ENCODE measurements around the gene MYCBP.

Gene MYCBP

DNA sequence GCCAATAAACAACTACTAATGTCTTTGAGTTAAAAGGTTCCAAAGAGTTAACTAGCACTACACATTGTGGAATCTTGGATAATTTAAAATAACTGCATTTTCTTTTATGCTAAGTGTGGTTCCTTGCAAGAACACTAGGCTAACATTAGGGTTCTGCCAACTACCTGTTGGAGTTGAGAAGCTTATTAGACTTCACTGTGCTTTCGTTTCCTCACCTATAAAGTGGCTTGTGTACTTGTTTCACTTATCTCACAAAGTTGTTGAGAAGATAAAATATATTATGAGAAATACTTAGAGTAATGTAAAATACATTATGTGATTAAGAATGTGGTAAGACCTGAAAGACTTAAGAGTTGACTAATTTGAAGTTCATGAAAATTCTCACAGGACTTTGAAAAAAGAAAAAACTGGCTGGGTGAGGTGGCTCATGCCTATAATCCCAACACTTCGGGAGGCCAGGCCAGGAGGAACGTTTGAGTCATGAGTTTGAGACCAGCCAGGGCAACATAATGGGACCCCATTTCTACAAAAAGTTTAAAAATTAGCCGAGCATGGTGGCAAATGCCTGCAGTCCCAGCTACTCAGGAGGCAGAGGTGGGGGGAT lies 7.9 kb downstream of the MYCBP start:
- Histone ChIP-seq H3K9me3 (no peaks in the 10 kb centered on the region), H3K36me3 (no peaks in the 10 kb centered on the region), H3K4me1 (no peaks in the 10 kb centered on the region), H3K27me3 (no peaks in the 10 kb centered on the region), H3K4me3 (ENCODE audit: low read depth, low read length) (no peak overlapping the region)
- no peak for TF ChIP-seq CTCF (IDR thresholded peaks at IDR 0.05; ENCODE audit: low read depth, low read length)
- DNase-seq: no peak

DNA sequence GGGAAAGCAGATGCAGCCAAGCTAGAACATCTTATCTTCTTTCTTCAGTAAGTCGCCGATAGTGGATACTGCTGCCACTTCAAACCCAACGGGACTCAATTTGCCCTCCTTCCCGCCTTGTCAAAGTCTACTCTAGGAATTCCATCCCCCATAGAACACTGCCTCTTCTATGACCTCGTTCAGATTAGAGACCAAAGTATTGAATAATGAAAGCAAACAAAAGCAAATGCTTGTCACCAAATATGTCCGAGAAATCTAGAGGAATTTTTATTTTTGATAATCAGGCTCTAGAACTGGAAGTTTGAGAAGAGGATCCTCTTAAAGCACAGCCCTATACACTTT lies 12.7 kb downstream of the MYCBP start:
- no peaks in the 10 kb centered on the region for H3K4me1 ChIP-seq
- no peaks in the 10 kb centered on the region for H3K27me3 ChIP-seq

DNA sequence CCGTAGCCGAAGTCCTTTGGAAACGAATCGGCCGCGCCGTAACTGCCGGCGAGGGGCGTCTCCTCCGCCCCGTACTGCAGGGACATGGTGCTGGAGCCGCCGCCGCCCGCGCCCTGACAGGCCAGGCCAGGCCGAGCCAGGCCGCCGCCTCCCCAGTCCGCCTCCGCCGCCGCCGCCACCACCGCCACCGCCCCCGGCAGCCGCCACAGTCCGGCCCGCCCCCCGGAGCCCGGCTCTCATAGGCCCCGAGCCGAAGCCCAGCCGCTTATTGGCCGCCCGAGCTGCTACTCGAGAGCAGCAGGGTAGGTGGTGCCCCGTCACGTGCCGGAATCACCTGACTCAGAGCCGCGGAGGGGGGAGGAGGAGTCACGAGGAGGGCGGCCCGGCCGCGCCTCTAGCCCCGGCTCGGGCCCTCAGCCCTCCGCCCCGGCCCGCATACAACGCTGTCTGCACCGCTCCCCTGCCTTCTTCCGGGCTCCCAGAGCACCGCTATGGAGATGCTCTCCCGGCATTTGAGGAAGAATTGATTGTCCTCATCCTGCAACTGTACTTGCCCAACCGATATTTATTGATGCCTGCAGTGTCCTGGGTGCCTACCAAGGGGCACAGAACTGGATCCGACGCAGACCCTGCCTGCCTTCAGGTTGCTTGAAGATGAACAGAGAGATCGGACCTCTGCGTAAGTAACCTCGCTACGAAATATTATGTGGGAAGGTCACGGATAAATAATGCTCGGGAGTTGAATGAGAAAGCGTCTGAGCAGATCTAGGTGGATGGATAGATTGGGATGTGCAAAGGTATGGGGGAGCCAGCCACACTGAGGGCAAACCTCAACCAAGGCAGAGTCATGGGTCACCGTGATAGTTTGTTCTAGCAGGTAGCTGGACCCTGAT lies 13.3 kb downstream of the MYCBP start, which contains the start of gene RRAGC:
RRAGC (minus strand) TSS at position 212 of the 893 bp plus-strand sequence; CDS start at position 86, 126 bp downstream.
- H3K4me1 ChIP-seq: no peaks in the 10 kb centered on the region
- H3K9me3 ChIP-seq: no peaks in the 10 kb centered on the region
- no peaks in the 10 kb centered on the region for H3K27me3 ChIP-seq
- no peak for TF ChIP-seq CTCF (IDR thresholded peaks at IDR 0.05; ENCODE audit: low read depth, low read length)
- H3K4me3 ChIP-seq (ENCODE audit: low read depth, low read length): peak within 1 kb of the TSS; percentile 91
- H3K36me3 ChIP-seq: no peaks in the 10 kb centered on the region
- peak; percentile 97 for DNase-seq

More for the DNA sequence above, 12.7 kb downstream of the MYCBP start:
- no peaks in the 10 kb centered on the region for H3K9me3 ChIP-seq
- H3K4me3 ChIP-seq (ENCODE audit: low read depth, low read length): peak overlapping the region; percentile 91
- no peak for DNase-seq
- TF ChIP-seq CTCF (IDR thresholded peaks at IDR 0.05; ENCODE audit: low read depth, low read length): no peak
- no peaks in the 10 kb centered on the region for H3K36me3 ChIP-seq

- H3K36me3 ChIP-seq: no peaks in the 10 kb centered on the region
- no peak for TF ChIP-seq CTCF (IDR thresholded peaks at IDR 0.05; ENCODE audit: low read depth, low read length)
- H3K9me3 ChIP-seq: no peaks in the 10 kb centered on the region
- no peaks in the 10 kb centered on the region for H3K27me3 ChIP-seq
- no peaks in the 10 kb centered on the region for H3K4me1 ChIP-seq
- peak overlapping the region; percentile 75 for H3K4me3 ChIP-seq (ENCODE audit: low read depth, low read length)
- peak; percentile 12 for DNase-seq
These were observed 14.2 kb downstream of the MYCBP start for GRCh38 chr1:38858833-38859560.

DNA sequence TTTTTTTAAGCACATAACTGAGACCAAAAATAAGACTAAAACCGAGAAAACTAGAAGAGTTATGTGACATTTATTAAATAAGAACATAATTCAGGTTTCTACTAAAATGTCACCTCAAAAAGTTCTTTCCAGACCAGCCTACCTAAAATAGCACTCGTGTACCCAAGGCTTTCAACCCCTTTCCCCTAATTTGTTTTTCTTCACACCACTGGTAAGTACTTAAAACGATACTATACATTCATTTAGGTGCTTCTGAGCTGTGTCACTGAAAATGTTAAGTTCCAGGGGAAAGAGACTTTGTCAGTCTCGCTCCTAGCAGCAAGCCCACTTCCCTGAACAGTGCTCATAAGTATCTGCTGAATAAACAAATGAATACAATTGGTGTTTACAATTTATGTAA lies 20.4 kb downstream of the MYCBP start:
- H3K27me3 ChIP-seq: no peaks in the 10 kb centered on the region
- DNase-seq: no peak
- no peak overlapping the region for H3K4me3 ChIP-seq (ENCODE audit: low read depth, low read length)
- no peaks in the 10 kb centered on the region for H3K9me3 ChIP-seq
- no peak for TF ChIP-seq CTCF (IDR thresholded peaks at IDR 0.05; ENCODE audit: low read depth, low read length)
- H3K4me1 ChIP-seq: no peaks in the 10 kb centered on the region
- H3K36me3 ChIP-seq: no peaks in the 10 kb centered on the region

All from BE2C (cell line).